ENCODE data around the gene OGFOD3.

Gene OGFOD3

DNA sequence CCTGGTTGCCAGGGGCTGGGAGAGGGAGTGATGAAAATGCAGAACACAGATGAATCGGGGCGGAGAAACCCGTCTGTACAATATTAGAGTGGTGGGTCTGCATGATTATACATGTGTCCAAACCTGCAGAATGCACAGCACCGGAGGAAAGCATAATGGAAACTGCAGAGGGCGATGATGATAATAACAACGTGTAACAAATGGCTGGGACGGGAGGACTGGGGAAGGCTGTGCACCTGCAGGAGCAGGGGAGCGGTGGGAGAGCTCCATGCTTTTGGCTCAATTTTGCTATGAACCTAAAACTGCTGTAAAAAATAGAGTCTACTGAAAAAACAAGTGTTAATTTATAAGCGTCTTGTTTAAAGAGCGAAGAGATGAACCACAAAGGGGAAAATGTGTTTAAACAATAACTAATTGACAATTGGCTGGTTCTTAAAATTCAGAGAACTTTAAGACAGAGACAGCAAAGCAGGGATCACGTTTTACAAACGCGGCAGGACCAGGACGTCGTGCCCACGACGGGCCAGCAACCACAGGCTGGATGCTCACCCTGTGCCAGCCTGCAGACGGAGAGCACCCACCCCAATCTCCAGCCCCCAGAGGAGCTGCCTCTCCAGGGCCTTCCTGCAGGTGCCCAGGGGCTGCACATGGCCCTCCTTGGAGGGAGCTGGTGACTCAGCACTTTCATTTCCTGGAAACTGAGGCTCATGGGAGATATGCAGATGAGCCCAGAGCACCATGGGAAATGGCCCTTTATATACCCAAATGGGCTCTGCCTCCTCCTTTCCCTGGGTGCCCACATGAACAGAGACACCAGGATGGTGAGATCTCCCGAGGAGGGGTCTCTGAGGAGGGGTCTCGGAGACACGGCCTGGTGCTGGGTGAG, 59.7 kb downstream of the OGFOD3 start, which contains the start of gene TEX19:
Gene TEX19 (plus strand): TSS at position 783 of the 886 bp plus-strand sequence. CDS start 2,904 bp downstream, outside the sequence.
- H3K4me3 ChIP-seq (ENCODE audit: low read depth, low read length) = no peak within 1 kb of the TSS
- TF ChIP-seq, protein P1, sequence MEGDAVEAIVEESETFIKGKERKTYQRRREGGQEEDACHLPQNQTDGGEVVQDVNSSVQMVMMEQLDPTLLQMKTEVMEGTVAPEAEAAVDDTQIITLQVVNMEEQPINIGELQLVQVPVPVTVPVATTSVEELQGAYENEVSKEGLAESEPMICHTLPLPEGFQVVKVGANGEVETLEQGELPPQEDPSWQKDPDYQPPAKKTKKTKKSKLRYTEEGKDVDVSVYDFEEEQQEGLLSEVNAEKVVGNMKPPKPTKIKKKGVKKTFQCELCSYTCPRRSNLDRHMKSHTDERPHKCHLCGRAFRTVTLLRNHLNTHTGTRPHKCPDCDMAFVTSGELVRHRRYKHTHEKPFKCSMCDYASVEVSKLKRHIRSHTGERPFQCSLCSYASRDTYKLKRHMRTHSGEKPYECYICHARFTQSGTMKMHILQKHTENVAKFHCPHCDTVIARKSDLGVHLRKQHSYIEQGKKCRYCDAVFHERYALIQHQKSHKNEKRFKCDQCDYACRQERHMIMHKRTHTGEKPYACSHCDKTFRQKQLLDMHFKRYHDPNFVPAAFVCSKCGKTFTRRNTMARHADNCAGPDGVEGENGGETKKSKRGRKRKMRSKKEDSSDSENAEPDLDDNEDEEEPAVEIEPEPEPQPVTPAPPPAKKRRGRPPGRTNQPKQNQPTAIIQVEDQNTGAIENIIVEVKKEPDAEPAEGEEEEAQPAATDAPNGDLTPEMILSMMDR (IDR thresholded peaks at IDR 0.05; ENCODE audit: borderline replicate concordance, insufficient read depth, low read depth, low read length) = no peak

DNA sequence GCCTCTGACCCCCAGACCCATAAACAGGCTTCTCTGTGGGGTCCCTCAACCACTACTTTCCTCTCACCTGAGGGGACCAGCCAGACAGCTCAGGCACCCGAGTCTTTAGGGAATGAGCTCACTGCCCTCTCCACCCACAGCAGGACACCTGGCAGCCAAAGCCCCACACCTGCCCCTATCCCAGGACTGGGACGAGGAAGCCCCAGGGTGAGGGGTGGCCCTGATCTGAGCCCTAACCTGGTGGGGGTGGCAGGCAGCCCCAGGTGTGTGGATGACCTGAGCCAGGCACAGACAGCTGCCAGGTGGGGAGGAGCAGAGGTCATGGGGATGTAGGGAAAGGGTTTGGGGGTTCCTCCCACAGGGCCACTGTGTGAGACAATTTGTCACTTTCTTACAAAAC, 61.0 kb downstream of the OGFOD3 start:
- TF ChIP-seq, protein P1 (IDR thresholded peaks at IDR 0.05; ENCODE audit: borderline replicate concordance, insufficient read depth, low read depth, low read length) = no peak
- no peak overlapping the region for H3K4me3 ChIP-seq (ENCODE audit: low read depth, low read length)

DNA sequence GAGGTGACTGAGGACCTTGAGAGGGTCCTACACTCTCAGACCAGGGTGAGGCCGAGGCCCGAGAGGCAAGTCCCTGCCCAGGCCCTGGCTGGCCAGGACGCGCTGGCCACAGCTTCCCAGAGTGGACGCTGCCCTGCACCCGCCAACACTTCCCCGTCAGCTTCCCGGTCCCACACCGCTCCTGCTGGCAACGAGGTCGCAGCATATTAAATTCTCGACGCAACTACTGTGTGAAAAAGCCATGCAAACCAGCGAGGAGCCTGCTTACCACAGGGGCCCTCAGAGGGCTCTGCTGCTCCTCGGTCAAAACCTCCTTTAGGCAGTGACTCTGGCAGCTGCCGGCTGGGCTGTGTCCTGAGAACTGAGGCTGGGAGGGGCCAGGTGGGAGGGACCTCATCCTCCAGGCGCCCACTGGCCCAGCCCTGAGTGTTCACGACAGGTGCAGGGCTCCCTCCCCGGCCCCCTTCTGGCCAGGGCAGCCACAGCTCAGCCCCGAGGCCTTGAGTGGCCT, 61.5 kb downstream of the OGFOD3 start:
- H3K4me3 ChIP-seq (ENCODE audit: low read depth, low read length) = no peak overlapping the region

DNA sequence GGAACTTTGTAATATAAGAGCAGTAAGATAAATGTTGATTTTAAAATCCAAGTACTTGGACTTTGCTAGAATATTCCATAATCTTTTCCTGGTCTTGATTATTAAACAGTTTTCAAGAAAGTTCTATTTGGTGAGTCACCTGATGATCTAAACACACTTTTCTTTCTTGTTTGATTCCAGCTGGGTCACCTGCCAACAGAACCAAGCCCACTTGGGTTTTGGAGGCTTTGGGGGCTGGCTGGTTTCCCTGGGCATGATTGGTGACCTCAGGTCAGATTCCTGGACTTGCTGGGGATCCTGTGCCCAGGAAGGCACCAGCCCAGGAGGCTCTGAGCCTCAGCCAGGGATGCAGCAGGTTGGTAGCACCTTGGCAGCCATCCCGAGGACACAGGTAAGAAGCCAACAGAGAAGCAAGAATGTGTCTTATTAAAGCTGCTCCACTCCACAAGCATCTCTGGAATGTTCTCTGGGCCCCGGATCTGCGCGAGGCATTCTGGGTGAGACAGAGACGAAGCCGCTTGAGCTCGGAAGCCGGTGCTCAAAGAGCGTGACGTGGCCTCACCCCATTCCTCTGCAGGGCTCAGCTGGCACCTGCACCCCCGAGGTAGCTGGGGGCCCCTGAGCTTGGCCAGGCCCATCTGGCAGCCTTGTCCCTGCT, 62.5 kb downstream of the OGFOD3 start:
- TF ChIP-seq, protein P1 (IDR thresholded peaks at IDR 0.05; ENCODE audit: borderline replicate concordance, insufficient read depth, low read depth, low read length) = no peak
- H3K4me3 ChIP-seq (ENCODE audit: low read depth, low read length) = no peak overlapping the region

More for the DNA sequence above, 61.5 kb downstream of the OGFOD3 start:
- TF ChIP-seq, protein P1 (IDR thresholded peaks at IDR 0.05; ENCODE audit: borderline replicate concordance, insufficient read depth, low read depth, low read length) = no peak

DNA sequence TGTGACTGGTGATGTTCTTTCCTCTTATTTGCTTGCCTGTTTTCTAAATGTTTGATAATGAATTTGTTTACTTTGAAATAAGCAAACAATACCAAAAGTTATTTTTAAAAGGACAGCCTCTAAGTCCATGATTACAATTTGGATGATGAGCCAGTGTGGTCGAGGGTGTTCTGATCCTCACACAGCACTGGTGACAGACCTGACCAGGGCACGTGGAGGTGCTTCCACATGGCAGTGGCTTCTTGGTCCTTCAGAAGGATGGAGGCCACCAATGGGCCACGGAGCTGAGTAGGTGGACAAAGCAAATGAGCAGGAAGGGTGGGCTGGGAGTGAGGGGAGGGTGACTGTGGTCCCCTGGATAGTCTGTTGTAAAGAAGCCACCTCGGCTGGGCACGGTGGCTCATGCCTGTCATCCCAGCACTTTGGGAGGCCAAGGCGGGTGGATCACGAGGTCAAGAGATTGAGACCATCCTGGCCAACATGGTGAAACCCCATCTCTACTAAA, 63.5 kb downstream of the OGFOD3 start:
- TF ChIP-seq, protein P1 (IDR thresholded peaks at IDR 0.05; ENCODE audit: borderline replicate concordance, insufficient read depth, low read depth, low read length) = no peak
- H3K4me3 ChIP-seq (ENCODE audit: low read depth, low read length) = no peak overlapping the region

DNA sequence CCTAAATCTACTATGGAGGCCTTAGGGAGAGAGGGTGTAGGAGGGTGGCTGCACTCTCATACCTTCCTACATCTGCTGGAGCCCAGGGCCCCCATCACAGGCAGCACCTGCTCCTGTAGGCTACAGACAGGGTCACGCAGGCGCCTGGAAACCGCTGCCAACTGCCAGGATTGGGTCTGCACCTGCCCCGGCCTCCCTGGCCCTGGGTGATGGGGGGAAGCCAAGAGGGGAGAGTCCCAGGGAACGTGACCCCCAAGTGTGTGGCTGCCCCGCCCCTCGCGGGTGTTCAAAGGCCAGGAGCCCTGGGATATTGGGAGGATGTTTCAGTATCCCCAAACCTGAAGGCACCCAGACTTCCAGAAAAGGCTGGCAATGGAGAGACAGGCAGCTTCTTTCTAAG, 64.9 kb downstream of the OGFOD3 start:
- TF ChIP-seq, protein P1 (IDR thresholded peaks at IDR 0.05; ENCODE audit: borderline replicate concordance, insufficient read depth, low read depth, low read length) = no peak
- H3K4me3 ChIP-seq (ENCODE audit: low read depth, low read length) = no peak overlapping the region

All from GM12875 (cell line).